Measurements from ENCODE around the gene EXOC2.

DNA sequence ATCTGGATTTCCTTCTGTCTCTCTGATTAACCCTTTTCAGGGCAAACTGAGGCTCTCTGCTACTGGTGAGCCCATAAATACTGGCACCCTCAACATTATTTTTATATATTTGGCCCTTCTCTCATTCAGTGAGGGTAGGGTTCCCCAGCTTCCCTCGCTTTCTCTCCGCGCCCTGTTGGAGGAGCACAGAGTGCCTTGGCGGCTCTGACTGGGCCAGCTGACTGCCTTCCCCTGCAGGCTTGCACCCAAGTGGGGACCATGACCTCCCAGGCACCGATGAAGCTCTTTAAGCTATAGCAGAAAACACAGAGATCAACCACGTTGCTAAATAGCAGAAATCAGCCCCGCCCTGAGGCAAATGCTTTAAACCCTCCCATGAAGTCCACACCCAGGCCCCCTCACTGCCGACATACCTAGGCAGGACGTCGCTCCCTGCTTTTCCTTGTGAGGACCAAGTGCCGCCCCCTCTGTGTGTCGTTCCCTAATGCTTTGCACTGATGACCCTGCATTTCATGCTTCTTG, 141.0 kb downstream of the EXOC2 start:
- TF ChIP-seq EZH2 (IDR thresholded peaks at IDR 0.05; ENCODE audit: borderline replicate concordance, low read depth, low read length, severe bottlenecking), result no peak
- no peak for TF ChIP-seq CTCF (IDR thresholded peaks at IDR 0.05; ENCODE audit: extremely low read depth in 1 of 2, insufficient read depth in 1 of 2, low read depth in 1 of 2, low read length in 2 of 2)
- no peak for TF ChIP-seq JUN (IDR thresholded peaks at IDR 0.05; ENCODE audit: borderline replicate concordance, insufficient read depth, insufficient read length, low read depth)
- no peak for TF ChIP-seq POLR2A (IDR thresholded peaks at IDR 0.05; ENCODE audit: low read depth, low read length)
